H1 (cell line): ENCODE data around the gene SAMD14. TPM values are rescaled to one million over a fixed set of nuclear protein-coding genes. Genes with fewer than 3 reads are reported as not detected.

ENCODE experiments used
- CTCF ChIA-PET: fragments of 300-600 bp; sonication (Branson Sonifier 250); formaldehyde crosslinking; loops from one replicate; lab custom pipeline; 2021; ENCODE audit not compliant: partially characterized antibody; lab: Charles Lee
- POLR2A ChIA-PET: fragments of 300-600 bp; sonication (Branson Sonifier 250); formaldehyde crosslinking; loops from one replicate; lab custom pipeline; 2021; ENCODE audit warnings: inconsistent platforms; ENCODE audit not compliant: partially characterized antibody; lab: Charles Lee
- DNase-seq, 2 experiments: peaks; one replicate each; pipeline versions ENCODE4 v3.0.0 to v3.0.0-alpha.2; 2010 to 2022; ENCODE audit warnings: low spot score in 2 of 2, low read depth in 1 of 2, mixed read lengths in 1 of 2
- FAIRE-seq: peaks from 2 replicates; lab custom pipeline; 2011; peaks lifted over from hg19 to GRCh38; lab: Jason Lieb, UNC
- H2AFZ ChIP-seq: 2 replicates; pipeline ENCODE4 v1.8.1; 2012; ENCODE audit warnings: low read length, inconsistent platforms
- H2AK5ac ChIP-seq: 2 replicates; pipeline ENCODE4 v1.6.1; 2013; ENCODE audit warnings: low read depth, low read length
- H2BK120ac ChIP-seq: replicated peaks from 2 replicates; pipeline ENCODE3; 2013; ENCODE audit warnings: low read depth, low read length, inconsistent platforms
- H2BK12ac ChIP-seq: 2 replicates; pipeline ENCODE4 v1.6.1; 2013; ENCODE audit warnings: low read depth, low read length
- H2BK15ac ChIP-seq: 2 replicates; pipeline ENCODE4 v1.6.1; 2013; ENCODE audit warnings: low read length
- H2BK20ac ChIP-seq: 2 replicates; pipeline ENCODE4 v1.6.1; 2013; ENCODE audit warnings: low read length
- H2BK5ac ChIP-seq: 2 replicates; pipeline ENCODE4 v1.6.1; 2013; ENCODE audit warnings: low read depth, low read length
- H3K14ac ChIP-seq: 2 replicates; pipeline ENCODE4 v1.6.1; 2013; ENCODE audit warnings: inconsistent platforms; ENCODE audit not compliant: insufficient read length
- H3K18ac ChIP-seq: 2 replicates; pipeline ENCODE4 v1.6.1; 2013; ENCODE audit warnings: low read length; ENCODE audit errors: extremely low read depth
- H3K23ac ChIP-seq: 2 replicates; pipeline ENCODE4 v1.6.1; 2013; ENCODE audit warnings: inconsistent platforms; ENCODE audit not compliant: insufficient read length
- H3K23me2 ChIP-seq: 2 replicates; pipeline ENCODE4 v1.6.1; 2013; ENCODE audit warnings: low read depth, low read length
- H3K27ac ChIP-seq: 2 replicates; pipeline ENCODE4 v1.6.1; 2011; ENCODE audit warnings: low read depth, low read length, inconsistent platforms
- H3K27me3 ChIP-seq, 4 experiments: replicated peaks in 1 of 4; 1 replicate in 1 of 4; 2 replicates in 3 of 4; pipeline versions ENCODE4 v1.6.1 to v1.8.1; 2011 to 2013; ENCODE audit warnings: low read length in 3 of 4, mild to moderate bottlenecking in 3 of 4, inconsistent platforms in 2 of 4, mixed read lengths in 2 of 4, moderate library complexity in 1 of 4; ENCODE audit not compliant: control insufficient read depth in 3 of 4, insufficient read depth in 3 of 4; ENCODE audit errors: extremely low read depth in 1 of 4
- H3K36me3 ChIP-seq, 4 experiments: 2 replicates each; pipeline versions ENCODE4 v1.6.1 to v1.8.1; 2011 to 2013; ENCODE audit warnings: mild to moderate bottlenecking in 4 of 4, low read length in 3 of 4, moderate library complexity in 2 of 4, control low read depth in 1 of 4, inconsistent platforms in 1 of 4; ENCODE audit not compliant: insufficient read depth in 4 of 4, control insufficient read depth in 2 of 4
- H3K4ac ChIP-seq: replicated peaks from 2 replicates; pipeline ENCODE3; 2013; ENCODE audit warnings: low read length, low read depth, mixed read lengths, inconsistent platforms; ENCODE audit not compliant: insufficient read length
- H3K4me1 ChIP-seq, 4 experiments: replicated peaks in 1 of 4; 1 replicate in 1 of 4; 2 replicates in 3 of 4; pipeline versions ENCODE4 v1.6.1 to v1.8.1; 2011 to 2013; ENCODE audit warnings: low read length in 3 of 4, inconsistent platforms in 2 of 4, mixed read lengths in 1 of 4; ENCODE audit not compliant: insufficient read depth in 4 of 4, control insufficient read depth in 3 of 4
- H3K4me2 ChIP-seq, 2 experiments: 2 replicates each; pipeline versions ENCODE4 v1.6.1 to v1.8.1; 2011 to 2013; ENCODE audit warnings: low read depth in 2 of 2, low read length in 2 of 2, control low read depth in 1 of 2, inconsistent platforms in 1 of 2, mild to moderate bottlenecking in 1 of 2; ENCODE audit not compliant: insufficient read depth in 1 of 2
- H3K4me3 ChIP-seq, 4 experiments: fragments of 200-600, 300-600 bp in 1 of 4; sonication (generic), shearing (Covaris generic), sonication (Bioruptor Twin) in 1 of 4; 2 replicates each; pipeline versions ENCODE4 v1.5.1 to v1.8.1; 2011 to 2016; ENCODE audit warnings: low read length in 4 of 4, low read depth in 3 of 4, control low read depth in 2 of 4, inconsistent platforms in 2 of 4, mild to moderate bottlenecking in 2 of 4, mixed read lengths in 1 of 4, moderate library complexity in 1 of 4; ENCODE audit not compliant: insufficient read depth in 2 of 4; ENCODE audit errors: extremely low read depth in 1 of 4
- H3K56ac ChIP-seq: replicated peaks from 2 replicates; pipeline ENCODE3; 2013; ENCODE audit warnings: low read depth, mild to moderate bottlenecking, mixed read lengths, low read length, inconsistent platforms; ENCODE audit not compliant: insufficient read length
- H3K79me1 ChIP-seq: 2 replicates; pipeline ENCODE4 v1.6.1; 2013; ENCODE audit warnings: low read depth, low read length, control low read depth
- H3K79me2 ChIP-seq, 2 experiments: 2 replicates each; pipeline versions ENCODE4 v1.6.1 to v1.8.1; 2012 to 2013; ENCODE audit warnings: low read length in 2 of 2, mild to moderate bottlenecking in 2 of 2, inconsistent platforms in 1 of 2; ENCODE audit not compliant: insufficient read depth in 2 of 2, control insufficient read depth in 1 of 2
- H3K9ac ChIP-seq, 4 experiments: replicated peaks in 1 of 4; 1 replicate in 1 of 4; 2 replicates in 3 of 4; pipeline versions ENCODE4 v1.6.1 to v1.8.1; 2011 to 2013; ENCODE audit warnings: low read depth in 3 of 4, low read length in 3 of 4, control low read depth in 2 of 4, mild to moderate bottlenecking in 2 of 4, moderate library complexity in 2 of 4, inconsistent platforms in 1 of 4; ENCODE audit errors: extremely low read depth in 1 of 4
- H3K9me3 ChIP-seq, 2 experiments: 2 replicates each; pipeline versions ENCODE4 v1.6.1 to v1.8.1; 2012 to 2013; ENCODE audit warnings: mild to moderate bottlenecking in 2 of 2, moderate library complexity in 2 of 2, control low read depth in 1 of 2, inconsistent platforms in 1 of 2, low read depth in 1 of 2, low read length in 1 of 2, mixed read lengths in 1 of 2; ENCODE audit not compliant: insufficient read depth in 2 of 2
- H4K20me1 ChIP-seq, 2 experiments: replicated peaks in 1 of 2; 2 replicates each; pipeline versions ENCODE3 to v1.8.1; 2011 to 2013; ENCODE audit warnings: inconsistent platforms in 2 of 2, low read length in 2 of 2, mild to moderate bottlenecking in 1 of 2; ENCODE audit not compliant: insufficient read depth in 2 of 2, control insufficient read depth in 1 of 2
- H4K5ac ChIP-seq: 2 replicates; pipeline ENCODE4 v1.6.1; 2013; ENCODE audit warnings: low read length, low read depth, mixed read lengths, inconsistent platforms; ENCODE audit not compliant: insufficient read length
- H4K8ac ChIP-seq: 2 replicates; pipeline ENCODE4 v1.8.0; 2013; ENCODE audit warnings: mild to moderate bottlenecking, moderate library complexity, low read length, inconsistent platforms; ENCODE audit not compliant: insufficient read depth; ENCODE audit errors: extremely low read depth
- H4K91ac ChIP-seq: replicated peaks from 2 replicates; pipeline ENCODE3; 2013; ENCODE audit warnings: low read length, mixed read lengths, inconsistent platforms; ENCODE audit not compliant: insufficient read length
- CEBPB ChIP-seq: IDR thresholded peaks from 2 replicates; pipeline ENCODE4 v1.6.1; 2012; ENCODE audit warnings: low read depth, low read length
- CREB1 ChIP-seq: IDR thresholded peaks from 2 replicates; pipeline ENCODE4 v1.6.1; 2012; ENCODE audit warnings: inconsistent platforms
- EGR1 ChIP-seq: IDR thresholded peaks from 2 replicates; pipeline ENCODE4 v1.6.1; 2011; ENCODE audit warnings: low read depth, low read length, borderline replicate concordance
- EP300 ChIP-seq, 2 experiments: IDR thresholded peaks; 1 replicate in 1 of 2; 2 replicates in 1 of 2; pipeline ENCODE4 v1.6.1; 2011 to 2012; ENCODE audit warnings: low read depth in 2 of 2, low read length in 2 of 2, mild to moderate bottlenecking in 2 of 2, borderline replicate concordance in 1 of 2, inconsistent platforms in 1 of 2, moderate library complexity in 1 of 2
- NANOG ChIP-seq: IDR thresholded peaks from 2 replicates; pipeline ENCODE4 v1.6.1; 2011; ENCODE audit warnings: low read length, low read depth, mild to moderate bottlenecking, inconsistent platforms; ENCODE audit not compliant: insufficient read depth, poor library complexity, severe bottlenecking
- POU5F1 ChIP-seq: IDR thresholded peaks from 2 replicates; pipeline ENCODE4 v1.6.1; 2011; ENCODE audit warnings: low read depth, mild to moderate bottlenecking, low read length, moderate library complexity
- RFX5 ChIP-seq: IDR thresholded peaks from 2 replicates; pipeline ENCODE4 v1.6.1; 2011; ENCODE audit warnings: low read depth, low read length, improper control_type of control experiment, borderline replicate concordance
- SRF ChIP-seq: IDR thresholded peaks from 2 replicates; pipeline ENCODE4 v1.6.1; 2011; ENCODE audit warnings: mild to moderate bottlenecking, low read depth, low read length, moderate library complexity
- TBP ChIP-seq: IDR thresholded peaks from 2 replicates; pipeline ENCODE4 v1.6.1; 2011; ENCODE audit warnings: low read depth, low read length, improper control_type of control experiment
- whole genome bisulfite sequencing, 2 experiments: shearing (Covaris generic) in 1 of 2; methylation state at CpG; one replicate each; pipeline versions ENCODE4 v1.1.6 to v1.1.7; 2013 to 2015; ENCODE audit warnings: low lambda C conversion rate in 2 of 2, mixed read lengths in 2 of 2, inconsistent platforms in 1 of 2, low coverage in 1 of 2, missing lambda C conversion rate in 1 of 2; ENCODE audit not compliant: insufficient replicate concordance in 2 of 2, insufficient coverage in 1 of 2, insufficient read length in 1 of 2; ENCODE audit errors: extremely low coverage in 1 of 2, missing lambda C conversion rate in 1 of 2; 5-methylcytosine and 5-hydroxymethylcytosine counted together
- polyA plus RNA-seq, 7 experiments: library from polyadenylated mRNA; depleted of rRNA in 3 of 7; stranded (reverse) in 5 of 7; unstranded in 2 of 7; fragments of >200 nt in 5 of 7; fragments of 200-250 nt in 2 of 7; gene quantifications; 1 replicate in 5 of 7; 2 replicates in 1 of 7; 4 replicates in 1 of 7; pipeline versions ENCODE4 v1.2.1 to v1.2.3, GENCODE V29; 2011 to 2013; ENCODE audit warnings: missing spikeins in 2 of 7, mixed read lengths in 2 of 7
- total RNA-seq: library from RNA; stranded (reverse); fragmentation: NEBNext Ultra II Directional; extraction: Animal tissue kit (Norgen Biotek cat#: 25700); gene quantifications from 2 replicates; pipeline ENCODE4 v1.2.1, GENCODE V29; 2021
- TF ChIP-seq, protein P1 (sequence below), 3 experiments: IDR thresholded peaks; 1 replicate in 2 of 3; 2 replicates in 1 of 3; pipeline versions ENCODE4 v1.5.1 to v1.6.1; 2011; ENCODE audit warnings: low read length in 3 of 3, mild to moderate bottlenecking in 3 of 3, inconsistent platforms in 2 of 3, low read depth in 1 of 3, moderate library complexity in 1 of 3; ENCODE audit not compliant: insufficient read depth in 1 of 3; ENCODE audit errors: control extremely low read depth in 1 of 3

SAMD14 gene
- total and polyA plus RNA-seq, 2 of the 8 experiments (the other 6 are each of a cell fraction or from before 2014, with no cell fraction given): 5.7 to 5.8 TPM

DNA sequence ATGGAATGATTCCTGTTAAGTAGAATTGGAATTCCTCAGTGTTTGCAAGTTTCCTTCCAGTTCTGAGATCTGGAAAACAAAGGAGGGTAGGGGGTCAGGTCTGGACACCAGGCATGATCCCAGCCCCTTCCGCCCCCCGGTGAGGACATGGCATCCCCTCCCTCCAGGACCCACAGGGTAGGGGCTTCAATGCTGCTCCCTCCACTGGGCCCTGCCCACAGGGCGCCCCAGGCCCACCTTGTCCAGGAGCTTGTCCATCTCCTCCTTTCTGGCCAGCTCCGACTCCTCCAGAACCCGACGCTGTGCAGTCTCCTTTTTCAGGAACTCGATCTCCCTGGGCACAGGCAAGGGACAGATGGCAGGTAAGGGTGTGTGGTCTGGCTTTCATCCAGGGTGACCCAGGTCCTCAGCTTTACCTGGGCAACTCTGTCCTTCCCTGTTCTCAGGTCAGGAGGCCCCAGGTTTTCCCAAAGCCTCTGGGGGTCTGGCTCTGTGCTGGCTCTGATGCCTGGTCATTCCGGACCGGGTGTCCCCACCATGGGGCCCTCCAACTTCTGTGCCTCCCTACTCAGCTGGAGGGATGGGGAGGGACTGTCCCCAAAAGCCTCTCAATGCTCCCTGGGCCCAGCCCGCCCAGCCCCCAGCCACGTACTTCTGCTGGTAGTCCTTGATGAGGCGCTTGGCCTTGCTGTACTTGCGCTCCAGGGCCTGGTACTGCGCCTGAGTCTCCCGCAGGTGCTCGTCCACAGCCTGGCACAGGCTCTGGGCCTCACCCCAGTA lies 5.5 kb upstream of the SAMD14 start:
- Histone ChIP-seq H2AFZ (no peak overlapping the region), H3K4me3 (no peak overlapping the region), H3K27ac (no peak overlapping the region), H2BK5ac (no peak overlapping the region), H3K4ac (no peak overlapping the region), H3K9ac (no peak overlapping the region), H3K79me1 (no peaks in the 10 kb centered on the region), H4K8ac (peak overlapping the region; percentile 1; the same call in 1 of the 2 replicates), H2BK120ac (no peak overlapping the region), H3K4me2 (no peak overlapping the region), H2BK20ac (no peak overlapping the region), H3K4me1 (peaks cover 8 to 34% (median 22%) of the 10 kb centered on the region in 4 experiments), H3K14ac (no peak overlapping the region), H2BK15ac (no peak overlapping the region), H3K56ac (no peak overlapping the region), H2BK12ac (no peak overlapping the region), H2AK5ac (no peak overlapping the region), H3K18ac (no peak overlapping the region), H4K91ac (no peak overlapping the region), H3K23ac (no peak overlapping the region), H3K79me2 (no peaks in the 10 kb centered on the region), H3K36me3 (peaks cover 3 to 13% (median 12%) of the 10 kb centered on the region in 4 experiments; a peak in 5 of 8 replicates), H3K27me3 (peaks cover 0 to 8% (median 1%) of the 10 kb centered on the region in 4 experiments; a peak in 4 of 7 replicates), H4K20me1 (peaks cover 0 to 6% of the 10 kb centered on the region in 2 experiments), H3K9me3 (no peaks in the 10 kb centered on the region), H3K23me2 (peaks cover 4% of the 10 kb centered on the region; the same call in 1 of the 2 replicates), H4K5ac (no peak overlapping the region)
- ChIA-PET CTCF (interaction anchor here (1.4 to 21.6 kb wide), 7 partner anchors 12 to 41 kb away, joined by 3 to 299 read pairs (median 13); partner anchors contain the start of genes PDK2 and PPP1R9B), POLR2A (no interaction called here)
- TF ChIP-seq NANOG (no peak), CEBPB (no peak), EP300 (IDR thresholded peaks at IDR 0.05; ENCODE audit: borderline replicate concordance in 1 of 2, low read depth in 2 of 2, low read length in 2 of 2) (no peak), CREB1 (no peak), RFX5 (no peak), EGR1 (no peak), SRF (no peak), TBP (no peak), POU5F1 (no peak)
- TF ChIP-seq, protein P1, sequence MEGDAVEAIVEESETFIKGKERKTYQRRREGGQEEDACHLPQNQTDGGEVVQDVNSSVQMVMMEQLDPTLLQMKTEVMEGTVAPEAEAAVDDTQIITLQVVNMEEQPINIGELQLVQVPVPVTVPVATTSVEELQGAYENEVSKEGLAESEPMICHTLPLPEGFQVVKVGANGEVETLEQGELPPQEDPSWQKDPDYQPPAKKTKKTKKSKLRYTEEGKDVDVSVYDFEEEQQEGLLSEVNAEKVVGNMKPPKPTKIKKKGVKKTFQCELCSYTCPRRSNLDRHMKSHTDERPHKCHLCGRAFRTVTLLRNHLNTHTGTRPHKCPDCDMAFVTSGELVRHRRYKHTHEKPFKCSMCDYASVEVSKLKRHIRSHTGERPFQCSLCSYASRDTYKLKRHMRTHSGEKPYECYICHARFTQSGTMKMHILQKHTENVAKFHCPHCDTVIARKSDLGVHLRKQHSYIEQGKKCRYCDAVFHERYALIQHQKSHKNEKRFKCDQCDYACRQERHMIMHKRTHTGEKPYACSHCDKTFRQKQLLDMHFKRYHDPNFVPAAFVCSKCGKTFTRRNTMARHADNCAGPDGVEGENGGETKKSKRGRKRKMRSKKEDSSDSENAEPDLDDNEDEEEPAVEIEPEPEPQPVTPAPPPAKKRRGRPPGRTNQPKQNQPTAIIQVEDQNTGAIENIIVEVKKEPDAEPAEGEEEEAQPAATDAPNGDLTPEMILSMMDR (IDR thresholded peaks at IDR 0.05; ENCODE audit: control extremely low read depth in 1 of 3, insufficient read depth in 1 of 3, low read depth in 1 of 3, low read length in 3 of 3): no peak
- DNase-seq: no peak
- no peak for FAIRE-seq
- 90% methylated on average over 12 of the region's 16 CpGs; no CpG with 5 or more reads in 1 of the 2 experiments for WGBS, 2 experiments
